ENCODE measurements around the gene LEPROT.

LEPROT gene

GRCh38 chr1:65420590-65421350 lies at the start of gene LEPROT, which contains the start of gene LEPR (continued):
- TF ChIP-seq, protein P1, sequence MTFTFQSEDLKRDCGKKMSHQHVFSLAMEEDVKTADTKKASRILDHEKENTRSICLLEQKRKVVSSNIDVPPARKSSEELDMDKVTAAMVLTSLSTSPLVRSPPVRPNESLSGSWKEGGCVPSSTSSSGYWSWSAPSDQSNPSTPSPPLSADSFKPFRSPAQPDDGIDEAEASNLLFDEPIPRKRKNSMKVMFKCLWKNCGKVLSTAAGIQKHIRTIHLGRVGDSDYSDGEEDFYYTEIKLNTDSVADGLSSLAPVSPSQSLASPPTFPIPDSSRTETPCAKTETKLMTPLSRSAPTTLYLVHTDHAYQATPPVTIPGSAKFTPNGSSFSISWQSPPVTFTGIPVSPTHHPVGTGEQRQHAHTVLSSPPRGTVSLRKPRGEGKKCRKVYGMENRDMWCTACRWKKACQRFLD (tag by site-specific recombination; IDR thresholded peaks at IDR 0.05) = no peak
- TF ChIP-seq ZNF426 (tag by site-specific recombination; IDR thresholded peaks at IDR 0.05) = no peak
- TF ChIP-seq KLF1 (tag by site-specific recombination; IDR thresholded peaks at IDR 0.05) = 0 out of 2 replicates have a peak, but pooled peaks have one; percentile 45
- TF ChIP-seq ZNF202 (tag by site-specific recombination; IDR thresholded peaks at IDR 0.05; ENCODE audit: borderline replicate concordance) = no peak
- peak; percentile 73 for TF ChIP-seq ZNF324 (tag by site-specific recombination; IDR thresholded peaks at IDR 0.05)
- TF ChIP-seq REST (tag by site-specific recombination; IDR thresholded peaks at IDR 0.05) = peak; percentile 64
- TF ChIP-seq, protein P2, sequence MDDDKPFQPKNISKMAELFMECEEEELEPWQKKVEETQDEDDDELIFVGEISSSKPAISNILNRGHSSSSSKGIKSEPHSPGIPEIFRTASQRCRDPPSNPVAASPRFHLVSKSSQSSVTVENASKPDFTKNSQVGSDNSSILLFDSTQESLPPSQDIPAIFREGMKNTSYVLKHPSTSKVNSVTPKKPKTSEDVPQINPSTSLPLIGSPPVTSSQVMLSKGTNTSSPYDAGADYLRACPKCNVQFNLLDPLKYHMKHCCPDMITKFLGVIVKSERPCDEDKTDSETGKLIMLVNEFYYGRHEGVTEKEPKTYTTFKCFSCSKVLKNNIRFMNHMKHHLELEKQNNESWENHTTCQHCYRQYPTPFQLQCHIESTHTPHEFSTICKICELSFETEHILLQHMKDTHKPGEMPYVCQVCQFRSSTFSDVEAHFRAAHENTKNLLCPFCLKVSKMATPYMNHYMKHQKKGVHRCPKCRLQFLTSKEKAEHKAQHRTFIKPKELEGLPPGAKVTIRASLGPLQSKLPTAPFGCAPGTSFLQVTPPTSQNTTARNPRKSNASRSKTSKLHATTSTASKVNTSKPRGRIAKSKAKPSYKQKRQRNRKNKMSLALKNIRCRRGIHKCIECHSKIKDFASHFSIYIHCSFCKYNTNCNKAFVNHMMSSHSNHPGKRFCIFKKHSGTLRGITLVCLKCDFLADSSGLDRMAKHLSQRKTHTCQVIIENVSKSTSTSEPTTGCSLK (tag by site-specific recombination; IDR thresholded peaks at IDR 0.05) = no peak
- TF ChIP-seq SCRT2 (tag by site-specific recombination; IDR thresholded peaks at IDR 0.05) = no peak
- TF ChIP-seq ZNF776 (tag by site-specific recombination; IDR thresholded peaks at IDR 0.05; ENCODE audit: borderline replicate concordance) = no peak
- no peak for TF ChIP-seq ZNF624 (tag by site-specific recombination; IDR thresholded peaks at IDR 0.05)
- no peak for TF ChIP-seq ZNF596 (tag by site-specific recombination; IDR thresholded peaks at IDR 0.05)
- no peak for TF ChIP-seq ZNF266 (tag by site-specific recombination; IDR thresholded peaks at IDR 0.05; ENCODE audit: low read depth)
- no peak for TF ChIP-seq REPIN1 (tag by site-specific recombination; IDR thresholded peaks at IDR 0.05; ENCODE audit: low read depth)
- no peak for TF ChIP-seq HOXA7 (CRISPR knock-in tag; IDR thresholded peaks at IDR 0.05; ENCODE audit: borderline replicate concordance)
- no peak for TF ChIP-seq ZNF280D (tag by site-specific recombination; IDR thresholded peaks at IDR 0.05)
- TF ChIP-seq ZXDB (tag by site-specific recombination; IDR thresholded peaks at IDR 0.05) = peak; percentile 81
- TF ChIP-seq OVOL3 (tag by site-specific recombination; IDR thresholded peaks at IDR 0.05) = no peak
- TF ChIP-seq ZNF2 (tag by site-specific recombination; IDR thresholded peaks at IDR 0.05) = peak; percentile 70
- TF ChIP-seq INSM2 (tag by site-specific recombination; IDR thresholded peaks at IDR 0.05) = peak; percentile 63
- no peak for TF ChIP-seq ZNF155 (tag by site-specific recombination; IDR thresholded peaks at IDR 0.05)
- no peak for TF ChIP-seq ZNF423 (tag by site-specific recombination; IDR thresholded peaks at IDR 0.05)
- no peak for TF ChIP-seq SCRT1 (tag by site-specific recombination; IDR thresholded peaks at IDR 0.05; ENCODE audit: borderline replicate concordance)
- TF ChIP-seq, protein P3, sequence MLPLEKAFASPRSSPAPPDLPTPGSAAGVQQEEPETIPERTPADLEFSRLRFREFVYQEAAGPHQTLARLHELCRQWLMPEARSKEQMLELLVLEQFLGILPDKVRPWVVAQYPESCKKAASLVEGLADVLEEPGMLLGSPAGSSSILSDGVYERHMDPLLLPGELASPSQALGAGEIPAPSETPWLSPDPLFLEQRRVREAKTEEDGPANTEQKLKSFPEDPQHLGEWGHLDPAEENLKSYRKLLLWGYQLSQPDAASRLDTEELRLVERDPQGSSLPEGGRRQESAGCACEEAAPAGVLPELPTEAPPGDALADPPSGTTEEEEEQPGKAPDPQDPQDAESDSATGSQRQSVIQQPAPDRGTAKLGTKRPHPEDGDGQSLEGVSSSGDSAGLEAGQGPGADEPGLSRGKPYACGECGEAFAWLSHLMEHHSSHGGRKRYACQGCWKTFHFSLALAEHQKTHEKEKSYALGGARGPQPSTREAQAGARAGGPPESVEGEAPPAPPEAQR (tag by site-specific recombination; IDR thresholded peaks at IDR 0.05) = no peak
- no peak for TF ChIP-seq ZNF157 (tag by site-specific recombination; IDR thresholded peaks at IDR 0.05)
- TF ChIP-seq ZBTB17 (tag by site-specific recombination; IDR thresholded peaks at IDR 0.05) = peak; percentile 78
- TF ChIP-seq RBAK (tag by site-specific recombination; IDR thresholded peaks at IDR 0.05) = no peak

Measured in HEK293 (cell line).